OCI-LY1 (cell line): Measurements from ENCODE around the gene PDCL2.

Source experiments
- CTCF ChIP-seq: fragments of 200-600 bp; sonication (generic), shearing (Covaris generic); IDR thresholded peaks from 2 replicates; pipeline ENCODE4 v1.5.1; 2017; ENCODE audit warnings: mild to moderate bottlenecking, antibody characterized with exemption, low read length, moderate library complexity, mixed read lengths
- EZH2 ChIP-seq: fragments of 200-600 bp; sonication (generic), shearing (Covaris generic); IDR thresholded peaks from 2 replicates; pipeline ENCODE4 v1.8.0; 2017; ENCODE audit warnings: borderline replicate concordance, mixed run types, mild to moderate bottlenecking, antibody characterized with exemption, low read length, moderate library complexity, mixed read lengths

GRCh38 chr4:55592014-55592413 lies at the start of gene PDCL2:
- TF ChIP-seq CTCF (no peak), EZH2 (no peak)
